ENCODE measurements around the gene APBA2. TPM values are rescaled to one million over a fixed set of nuclear protein-coding genes. Genes with fewer than 3 reads are reported as not detected.

APBA2 gene
- total RNA-seq, 1 experiment from 2014 or later, result 0.31 TPM

- ChIA-PET POLR2A (no interaction called here), CTCF (interaction anchor here (0.6 kb wide), 1 partner anchor 23 kb away, joined by 3 read pairs; no protein-coding TSS in a partner anchor)
- Histone ChIP-seq H3K36me3 (ENCODE audit: control insufficient read depth, insufficient read depth, low read length) (no peaks in the 10 kb centered on the region), H3K27me3 (ENCODE audit: control insufficient read depth, insufficient read depth, low read length) (no peaks in the 10 kb centered on the region; the same call in 1 of the 2 replicates), H3K27ac (ENCODE audit: low read length) (no peak overlapping the region), H3K4me3 (ENCODE audit: low read depth in 2 of 2, low read length in 2 of 2) (no peak overlapping the region), H3K9me3 (ENCODE audit: control insufficient read depth, insufficient read depth, low read depth, low read length) (no peaks in the 10 kb centered on the region), H3K4me1 (ENCODE audit: control insufficient read depth, insufficient read depth, low read length) (no peaks in the 10 kb centered on the region)
- ATAC-seq (no peak), DNase-seq (ENCODE audit: low read depth, low spot score) (no peak)
- in situ Hi-C loops (cut with HindIII; ENCODE audit: low pct_unique_long_range_greater_than_20kb, low sequenced_read_pairs) (no loop called here), intact Hi-C loops (cut with micrococcal nuclease; ENCODE audit: unreplicated experiment) (no loop called here)
- TF ChIP-seq, protein P1, sequence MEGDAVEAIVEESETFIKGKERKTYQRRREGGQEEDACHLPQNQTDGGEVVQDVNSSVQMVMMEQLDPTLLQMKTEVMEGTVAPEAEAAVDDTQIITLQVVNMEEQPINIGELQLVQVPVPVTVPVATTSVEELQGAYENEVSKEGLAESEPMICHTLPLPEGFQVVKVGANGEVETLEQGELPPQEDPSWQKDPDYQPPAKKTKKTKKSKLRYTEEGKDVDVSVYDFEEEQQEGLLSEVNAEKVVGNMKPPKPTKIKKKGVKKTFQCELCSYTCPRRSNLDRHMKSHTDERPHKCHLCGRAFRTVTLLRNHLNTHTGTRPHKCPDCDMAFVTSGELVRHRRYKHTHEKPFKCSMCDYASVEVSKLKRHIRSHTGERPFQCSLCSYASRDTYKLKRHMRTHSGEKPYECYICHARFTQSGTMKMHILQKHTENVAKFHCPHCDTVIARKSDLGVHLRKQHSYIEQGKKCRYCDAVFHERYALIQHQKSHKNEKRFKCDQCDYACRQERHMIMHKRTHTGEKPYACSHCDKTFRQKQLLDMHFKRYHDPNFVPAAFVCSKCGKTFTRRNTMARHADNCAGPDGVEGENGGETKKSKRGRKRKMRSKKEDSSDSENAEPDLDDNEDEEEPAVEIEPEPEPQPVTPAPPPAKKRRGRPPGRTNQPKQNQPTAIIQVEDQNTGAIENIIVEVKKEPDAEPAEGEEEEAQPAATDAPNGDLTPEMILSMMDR (IDR thresholded peaks at IDR 0.05), result no peak
- TF ChIP-seq POLR2AphosphoS5 (IDR thresholded peaks at IDR 0.05; ENCODE audit: low read depth, low read length) (no peak), SIN3A (IDR thresholded peaks at IDR 0.05; ENCODE audit: borderline replicate concordance, insufficient read depth, low read depth, low read length) (no peak), TCF7L2 (IDR thresholded peaks at IDR 0.05; ENCODE audit: low read depth, low read length) (no peak)
- TF ChIP-seq, protein P2, sequence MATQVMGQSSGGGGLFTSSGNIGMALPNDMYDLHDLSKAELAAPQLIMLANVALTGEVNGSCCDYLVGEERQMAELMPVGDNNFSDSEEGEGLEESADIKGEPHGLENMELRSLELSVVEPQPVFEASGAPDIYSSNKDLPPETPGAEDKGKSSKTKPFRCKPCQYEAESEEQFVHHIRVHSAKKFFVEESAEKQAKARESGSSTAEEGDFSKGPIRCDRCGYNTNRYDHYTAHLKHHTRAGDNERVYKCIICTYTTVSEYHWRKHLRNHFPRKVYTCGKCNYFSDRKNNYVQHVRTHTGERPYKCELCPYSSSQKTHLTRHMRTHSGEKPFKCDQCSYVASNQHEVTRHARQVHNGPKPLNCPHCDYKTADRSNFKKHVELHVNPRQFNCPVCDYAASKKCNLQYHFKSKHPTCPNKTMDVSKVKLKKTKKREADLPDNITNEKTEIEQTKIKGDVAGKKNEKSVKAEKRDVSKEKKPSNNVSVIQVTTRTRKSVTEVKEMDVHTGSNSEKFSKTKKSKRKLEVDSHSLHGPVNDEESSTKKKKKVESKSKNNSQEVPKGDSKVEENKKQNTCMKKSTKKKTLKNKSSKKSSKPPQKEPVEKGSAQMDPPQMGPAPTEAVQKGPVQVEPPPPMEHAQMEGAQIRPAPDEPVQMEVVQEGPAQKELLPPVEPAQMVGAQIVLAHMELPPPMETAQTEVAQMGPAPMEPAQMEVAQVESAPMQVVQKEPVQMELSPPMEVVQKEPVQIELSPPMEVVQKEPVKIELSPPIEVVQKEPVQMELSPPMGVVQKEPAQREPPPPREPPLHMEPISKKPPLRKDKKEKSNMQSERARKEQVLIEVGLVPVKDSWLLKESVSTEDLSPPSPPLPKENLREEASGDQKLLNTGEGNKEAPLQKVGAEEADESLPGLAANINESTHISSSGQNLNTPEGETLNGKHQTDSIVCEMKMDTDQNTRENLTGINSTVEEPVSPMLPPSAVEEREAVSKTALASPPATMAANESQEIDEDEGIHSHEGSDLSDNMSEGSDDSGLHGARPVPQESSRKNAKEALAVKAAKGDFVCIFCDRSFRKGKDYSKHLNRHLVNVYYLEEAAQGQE (IDR thresholded peaks at IDR 0.05; ENCODE audit: insufficient read depth in 1 of 2, low read depth in 2 of 2, low read length in 1 of 2), result no peak
- BruUV-seq (replicated peaks), result no TSS peak
Observed at GRCh38 chr15:28994142-28994830, 108.5 kb downstream of the APBA2 start.

DNA sequence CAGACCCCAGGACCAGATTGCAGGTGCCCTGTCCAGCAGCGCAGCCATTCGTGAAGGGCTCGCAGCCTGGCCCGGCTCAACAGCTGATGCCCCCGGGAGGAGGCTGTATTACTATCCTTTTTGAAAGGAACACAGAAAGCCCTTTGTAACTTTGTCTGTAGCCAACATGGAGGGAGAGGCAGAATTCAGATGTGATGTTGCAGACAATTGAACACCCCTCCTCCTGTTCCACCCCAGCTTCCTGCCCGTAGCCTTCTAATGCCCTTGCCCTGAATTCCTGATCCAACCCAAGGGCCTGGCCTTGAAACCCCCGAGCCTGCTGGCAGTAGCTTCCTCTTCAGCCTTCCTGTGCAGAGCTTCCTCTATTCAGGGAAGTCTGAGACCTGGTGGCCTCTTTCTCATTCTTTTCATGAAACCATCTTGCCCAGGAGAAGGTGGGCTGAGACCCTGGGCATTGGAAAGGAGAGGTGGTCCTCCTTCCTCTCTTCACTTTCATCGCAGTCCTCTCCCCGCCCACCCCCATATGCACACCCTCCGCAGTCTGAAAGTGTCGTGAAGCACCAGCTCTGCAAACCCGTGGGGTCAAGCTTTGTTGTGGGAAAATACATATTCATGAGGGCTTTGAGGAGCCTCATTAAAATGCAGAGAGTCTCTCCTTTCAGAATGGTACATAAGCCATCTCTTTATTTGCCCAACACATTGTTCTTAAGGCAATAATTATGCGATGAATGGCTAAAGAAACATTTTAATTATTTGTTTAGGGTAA is 109.2 kb downstream of the APBA2 start:
- no peaks in the 10 kb centered on the region for H3K36me3 ChIP-seq (ENCODE audit: control insufficient read depth, insufficient read depth, low read length)
- TF ChIP-seq, protein P1 (IDR thresholded peaks at IDR 0.05), result no peak
- TF ChIP-seq SIN3A (IDR thresholded peaks at IDR 0.05; ENCODE audit: borderline replicate concordance, insufficient read depth, low read depth, low read length) (no peak), TCF7L2 (IDR thresholded peaks at IDR 0.05; ENCODE audit: low read depth, low read length) (no peak), POLR2AphosphoS5 (IDR thresholded peaks at IDR 0.05; ENCODE audit: low read depth, low read length) (no peak)
- TF ChIP-seq, protein P2 (IDR thresholded peaks at IDR 0.05; ENCODE audit: insufficient read depth in 1 of 2, low read depth in 2 of 2, low read length in 1 of 2), result no peak
- H3K27ac ChIP-seq (ENCODE audit: low read length), result no peak overlapping the region
- intact Hi-C loops (cut with micrococcal nuclease; ENCODE audit: unreplicated experiment) (no loop called here), in situ Hi-C loops (cut with HindIII; ENCODE audit: low pct_unique_long_range_greater_than_20kb, low sequenced_read_pairs) (no loop called here)
- H3K4me3 ChIP-seq (ENCODE audit: low read depth in 2 of 2, low read length in 2 of 2), result no peak overlapping the region
- no peaks in the 10 kb centered on the region; the same call in 1 of the 2 replicates for H3K27me3 ChIP-seq (ENCODE audit: control insufficient read depth, insufficient read depth, low read length)
- ChIA-PET CTCF (interaction anchor here (0.6 kb wide), 1 partner anchor 22 kb away, joined by 3 read pairs; no protein-coding TSS in a partner anchor), POLR2A (no interaction called here)
- no peaks in the 10 kb centered on the region for H3K4me1 ChIP-seq (ENCODE audit: control insufficient read depth, insufficient read depth, low read length)
- BruUV-seq (replicated peaks), result no TSS peak
- DNase-seq (ENCODE audit: low read depth, low spot score), result no peak
- ATAC-seq, result no peak
- H3K9me3 ChIP-seq (ENCODE audit: control insufficient read depth, insufficient read depth, low read depth, low read length), result no peaks in the 10 kb centered on the region
